GM12878 (cell line): ENCODE data around the gene PTGR3.
A peak's percentile ranks its signal among the peaks of the same experiment; 100 is the strongest.

Experiments used
- FOXM1 ChIP-seq: IDR thresholded peaks from 2 replicates; pipeline ENCODE4 v1.6.1; 2012; ENCODE audit warnings: low read depth, mild to moderate bottlenecking, inconsistent platforms, low read length, moderate library complexity
- MYC ChIP-seq: IDR thresholded peaks from 2 replicates; pipeline ENCODE4 v1.6.1; 2011; ENCODE audit warnings: mild to moderate bottlenecking, low read length, moderate library complexity, inconsistent platforms; ENCODE audit not compliant: insufficient read depth, insufficient replicate concordance, insufficient read length, severe bottlenecking
- NBN ChIP-seq: fragments of 450-650 bp; IDR thresholded peaks from 2 replicates; pipeline ENCODE4 v1.6.1; 2016
- RFX5 ChIP-seq: IDR thresholded peaks from 2 replicates; pipeline ENCODE4 v1.6.1; 2011; ENCODE audit warnings: low read depth, low read length, improper control_type of control experiment
- SIN3A ChIP-seq: IDR thresholded peaks from 2 replicates; pipeline ENCODE4 v1.6.1; 2012; ENCODE audit warnings: low read depth, low read length, improper control_type of control experiment
- SUZ12 ChIP-seq: fragments of 200-600 bp; sonication (generic); IDR thresholded peaks from one replicate; pipeline ENCODE4 v1.6.1; 2018; ENCODE audit warnings: antibody characterized with exemption, mild to moderate bottlenecking; ENCODE audit not compliant: unreplicated experiment
- TF ChIP-seq, protein P1 (sequence below): IDR thresholded peaks from 2 replicates; pipeline ENCODE4 v1.6.1; 2011; ENCODE audit warnings: borderline replicate concordance, low read depth, mild to moderate bottlenecking, moderate library complexity, low read length; ENCODE audit not compliant: insufficient read depth, poor library complexity, severe bottlenecking
- TF ChIP-seq, protein P2 (sequence below), 3 experiments: IDR thresholded peaks in 2 of 3; conservative IDR thresholded peaks in 1 of 3; 2 replicates each; pipeline ENCODE4 v1.5.1; 2011; ENCODE audit warnings: low read depth in 3 of 3, low read length in 3 of 3, mild to moderate bottlenecking in 3 of 3, control low read depth in 2 of 3, moderate library complexity in 2 of 3, inconsistent platforms in 1 of 3, mixed read lengths in 1 of 3; ENCODE audit not compliant: control insufficient read depth in 2 of 3, insufficient read depth in 1 of 3; ENCODE audit errors: extremely low read depth in 1 of 3
- TF ChIP-seq, protein P3 (sequence below): fragments of 450-650 bp; formaldehyde crosslinking; IDR thresholded peaks from 2 replicates; pipeline ENCODE4 v1.5.0; 2022; ENCODE audit warnings: mild to moderate bottlenecking, missing genetic modification characterization

GRCh38 chr18:75244351-75245313 lies 35.7 kb upstream of the PTGR3 start:
- TF ChIP-seq FOXM1 (no peak), MYC (no peak), NBN (no peak), RFX5 (no peak), SUZ12 (no peak), SIN3A (no peak)
- TF ChIP-seq, protein P1, sequence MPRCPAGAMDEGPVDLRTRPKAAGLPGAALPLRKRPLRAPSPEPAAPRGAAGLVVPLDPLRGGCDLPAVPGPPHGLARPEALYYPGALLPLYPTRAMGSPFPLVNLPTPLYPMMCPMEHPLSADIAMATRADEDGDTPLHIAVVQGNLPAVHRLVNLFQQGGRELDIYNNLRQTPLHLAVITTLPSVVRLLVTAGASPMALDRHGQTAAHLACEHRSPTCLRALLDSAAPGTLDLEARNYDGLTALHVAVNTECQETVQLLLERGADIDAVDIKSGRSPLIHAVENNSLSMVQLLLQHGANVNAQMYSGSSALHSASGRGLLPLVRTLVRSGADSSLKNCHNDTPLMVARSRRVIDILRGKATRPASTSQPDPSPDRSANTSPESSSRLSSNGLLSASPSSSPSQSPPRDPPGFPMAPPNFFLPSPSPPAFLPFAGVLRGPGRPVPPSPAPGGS = no peak
- TF ChIP-seq, protein P2, sequence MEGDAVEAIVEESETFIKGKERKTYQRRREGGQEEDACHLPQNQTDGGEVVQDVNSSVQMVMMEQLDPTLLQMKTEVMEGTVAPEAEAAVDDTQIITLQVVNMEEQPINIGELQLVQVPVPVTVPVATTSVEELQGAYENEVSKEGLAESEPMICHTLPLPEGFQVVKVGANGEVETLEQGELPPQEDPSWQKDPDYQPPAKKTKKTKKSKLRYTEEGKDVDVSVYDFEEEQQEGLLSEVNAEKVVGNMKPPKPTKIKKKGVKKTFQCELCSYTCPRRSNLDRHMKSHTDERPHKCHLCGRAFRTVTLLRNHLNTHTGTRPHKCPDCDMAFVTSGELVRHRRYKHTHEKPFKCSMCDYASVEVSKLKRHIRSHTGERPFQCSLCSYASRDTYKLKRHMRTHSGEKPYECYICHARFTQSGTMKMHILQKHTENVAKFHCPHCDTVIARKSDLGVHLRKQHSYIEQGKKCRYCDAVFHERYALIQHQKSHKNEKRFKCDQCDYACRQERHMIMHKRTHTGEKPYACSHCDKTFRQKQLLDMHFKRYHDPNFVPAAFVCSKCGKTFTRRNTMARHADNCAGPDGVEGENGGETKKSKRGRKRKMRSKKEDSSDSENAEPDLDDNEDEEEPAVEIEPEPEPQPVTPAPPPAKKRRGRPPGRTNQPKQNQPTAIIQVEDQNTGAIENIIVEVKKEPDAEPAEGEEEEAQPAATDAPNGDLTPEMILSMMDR (IDR thresholded peaks at IDR 0.05 in 2 of 3, conservative IDR thresholded peaks at IDR 0.05 in 1 of 3; ENCODE audit: control insufficient read depth in 2 of 3, extremely low read depth in 1 of 3, insufficient read depth in 1 of 3, low read depth in 3 of 3, low read length in 3 of 3) = peak; percentile 6 to 38 (median 36); a peak in 2 of 6 replicates
- TF ChIP-seq, protein P3, sequence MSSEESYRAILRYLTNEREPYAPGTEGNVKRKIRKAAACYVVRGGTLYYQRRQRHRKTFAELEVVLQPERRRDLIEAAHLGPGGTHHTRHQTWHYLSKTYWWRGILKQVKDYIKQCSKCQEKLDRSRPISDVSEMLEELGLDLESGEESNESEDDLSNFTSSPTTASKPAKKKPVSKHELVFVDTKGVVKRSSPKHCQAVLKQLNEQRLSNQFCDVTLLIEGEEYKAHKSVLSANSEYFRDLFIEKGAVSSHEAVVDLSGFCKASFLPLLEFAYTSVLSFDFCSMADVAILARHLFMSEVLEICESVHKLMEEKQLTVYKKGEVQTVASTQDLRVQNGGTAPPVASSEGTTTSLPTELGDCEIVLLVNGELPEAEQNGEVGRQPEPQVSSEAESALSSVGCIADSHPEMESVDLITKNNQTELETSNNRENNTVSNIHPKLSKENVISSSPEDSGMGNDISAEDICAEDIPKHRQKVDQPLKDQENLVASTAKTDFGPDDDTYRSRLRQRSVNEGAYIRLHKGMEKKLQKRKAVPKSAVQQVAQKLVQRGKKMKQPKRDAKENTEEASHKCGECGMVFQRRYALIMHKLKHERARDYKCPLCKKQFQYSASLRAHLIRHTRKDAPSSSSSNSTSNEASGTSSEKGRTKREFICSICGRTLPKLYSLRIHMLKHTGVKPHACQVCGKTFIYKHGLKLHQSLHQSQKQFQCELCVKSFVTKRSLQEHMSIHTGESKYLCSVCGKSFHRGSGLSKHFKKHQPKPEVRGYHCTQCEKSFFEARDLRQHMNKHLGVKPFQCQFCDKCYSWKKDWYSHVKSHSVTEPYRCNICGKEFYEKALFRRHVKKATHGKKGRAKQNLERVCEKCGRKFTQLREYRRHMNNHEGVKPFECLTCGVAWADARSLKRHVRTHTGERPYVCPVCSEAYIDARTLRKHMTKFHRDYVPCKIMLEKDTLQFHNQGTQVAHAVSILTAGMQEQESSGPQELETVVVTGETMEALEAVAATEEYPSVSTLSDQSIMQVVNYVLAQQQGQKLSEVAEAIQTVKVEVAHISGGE (CRISPR knock-in tag) = no peak
